Neutrophil (primary cell): ENCODE data around the gene VWF.

Experiments used
- H3K27ac ChIP-seq: fragments of 200-600 bp; sonication (generic); 2 replicates; pipeline ENCODE4 v1.5.1; 2016; ENCODE audit warnings: mild to moderate bottlenecking, moderate library complexity
- H3K27me3 ChIP-seq: fragments of 200-600 bp; sonication (generic); 2 replicates; pipeline ENCODE4 v1.6.0; 2016; ENCODE audit warnings: mild to moderate bottlenecking
- H3K36me3 ChIP-seq: fragments of 200-600 bp; sonication (generic); 2 replicates; pipeline ENCODE4 v1.5.1; 2017
- H3K4me1 ChIP-seq, 2 experiments: fragments of 200-600 bp in 1 of 2; sonication (generic) in 1 of 2; 1 replicate in 1 of 2; 2 replicates in 1 of 2; pipeline versions ENCODE4 v1.5.1 to v1.6.1; 2013 to 2016; ENCODE audit warnings: low read depth in 1 of 2, low read length in 1 of 2, mild to moderate bottlenecking in 1 of 2, moderate library complexity in 1 of 2; ENCODE audit not compliant: control insufficient read depth in 1 of 2, insufficient read depth in 1 of 2
- H3K4me3 ChIP-seq, 2 experiments: fragments of 200-600 bp in 1 of 2; sonication (generic) in 1 of 2; 1 replicate in 1 of 2; 2 replicates in 1 of 2; pipeline ENCODE4 v1.5.1; 2013 to 2016; ENCODE audit warnings: low read depth in 1 of 2, low read length in 1 of 2, mild to moderate bottlenecking in 1 of 2, moderate library complexity in 1 of 2
- H3K9me3 ChIP-seq: fragments of 200-600 bp; sonication (generic); 2 replicates; pipeline ENCODE4 v1.5.1; 2016
- TF ChIP-seq, protein P1 (sequence below): fragments of 200-600 bp; sonication (generic); IDR thresholded peaks from 2 replicates; pipeline ENCODE4 v1.5.1; 2016; ENCODE audit warnings: antibody characterized with exemption

Gene VWF

DNA sequence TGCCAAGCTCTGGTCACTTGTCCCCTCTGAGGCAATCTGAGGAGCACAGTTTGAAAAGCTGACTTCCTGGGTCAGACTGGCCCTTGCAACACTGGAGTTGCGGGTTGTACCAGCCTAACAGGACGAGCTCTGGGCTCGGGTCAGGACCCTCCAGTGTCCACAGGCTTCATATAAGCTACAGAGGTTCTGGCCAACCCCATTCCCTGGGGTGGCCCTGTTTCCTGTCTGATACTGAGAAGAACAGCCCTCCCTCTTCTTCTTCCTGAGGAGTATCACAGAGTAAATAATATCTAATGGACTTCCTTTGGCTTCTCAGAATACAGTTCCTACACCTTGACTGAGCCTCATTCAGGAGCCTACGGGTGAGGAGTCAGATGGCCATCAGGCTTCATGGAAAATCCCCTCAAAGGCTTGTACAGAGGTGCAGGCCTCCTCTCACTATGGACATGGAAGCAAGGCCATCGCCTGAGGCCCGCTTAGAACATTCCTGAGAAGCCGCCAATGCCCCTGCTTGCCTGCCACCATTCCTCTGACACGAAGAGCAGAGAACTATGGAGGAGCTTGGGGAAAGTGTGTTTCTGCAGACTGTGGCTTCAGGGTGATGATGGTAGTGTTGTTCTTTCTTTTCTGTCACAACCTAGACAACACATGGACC is 150.9 kb downstream of the VWF start:
- Histone ChIP-seq H3K9me3 (no peaks in the 10 kb centered on the region), H3K4me3 (no peak overlapping the region), H3K4me1 (no peaks in the 10 kb centered on the region), H3K27ac (no peak overlapping the region), H3K27me3 (no peaks in the 10 kb centered on the region), H3K36me3 (no peaks in the 10 kb centered on the region)
- TF ChIP-seq, protein P1, sequence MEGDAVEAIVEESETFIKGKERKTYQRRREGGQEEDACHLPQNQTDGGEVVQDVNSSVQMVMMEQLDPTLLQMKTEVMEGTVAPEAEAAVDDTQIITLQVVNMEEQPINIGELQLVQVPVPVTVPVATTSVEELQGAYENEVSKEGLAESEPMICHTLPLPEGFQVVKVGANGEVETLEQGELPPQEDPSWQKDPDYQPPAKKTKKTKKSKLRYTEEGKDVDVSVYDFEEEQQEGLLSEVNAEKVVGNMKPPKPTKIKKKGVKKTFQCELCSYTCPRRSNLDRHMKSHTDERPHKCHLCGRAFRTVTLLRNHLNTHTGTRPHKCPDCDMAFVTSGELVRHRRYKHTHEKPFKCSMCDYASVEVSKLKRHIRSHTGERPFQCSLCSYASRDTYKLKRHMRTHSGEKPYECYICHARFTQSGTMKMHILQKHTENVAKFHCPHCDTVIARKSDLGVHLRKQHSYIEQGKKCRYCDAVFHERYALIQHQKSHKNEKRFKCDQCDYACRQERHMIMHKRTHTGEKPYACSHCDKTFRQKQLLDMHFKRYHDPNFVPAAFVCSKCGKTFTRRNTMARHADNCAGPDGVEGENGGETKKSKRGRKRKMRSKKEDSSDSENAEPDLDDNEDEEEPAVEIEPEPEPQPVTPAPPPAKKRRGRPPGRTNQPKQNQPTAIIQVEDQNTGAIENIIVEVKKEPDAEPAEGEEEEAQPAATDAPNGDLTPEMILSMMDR = no peak

DNA sequence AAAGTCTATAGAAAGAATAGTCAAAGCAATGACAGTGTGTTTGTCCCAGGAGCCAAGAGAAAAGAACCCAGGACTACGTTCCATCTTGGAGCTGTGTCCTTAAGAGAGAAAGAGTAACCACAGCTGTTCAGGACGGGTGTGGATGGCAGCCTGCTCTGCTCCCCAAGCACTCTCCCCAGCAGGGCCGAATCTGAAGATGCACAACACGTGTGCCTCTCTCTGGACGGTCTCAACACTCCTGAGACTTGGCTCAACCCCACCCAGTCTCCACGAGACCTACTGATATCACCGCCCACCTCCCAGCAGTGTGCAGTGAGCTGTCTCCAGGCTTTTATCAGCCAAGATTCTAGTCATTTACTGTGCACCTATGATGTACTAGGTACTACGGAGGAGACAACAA is 152.1 kb downstream of the VWF start:
- H3K27ac ChIP-seq = no peak overlapping the region
- H3K36me3 ChIP-seq = no peaks in the 10 kb centered on the region
- H3K27me3 ChIP-seq = no peaks in the 10 kb centered on the region
- no peak overlapping the region for H3K4me3 ChIP-seq
- H3K4me1 ChIP-seq = no peaks in the 10 kb centered on the region
- H3K9me3 ChIP-seq = no peaks in the 10 kb centered on the region
- TF ChIP-seq, protein P1 = no peak

DNA sequence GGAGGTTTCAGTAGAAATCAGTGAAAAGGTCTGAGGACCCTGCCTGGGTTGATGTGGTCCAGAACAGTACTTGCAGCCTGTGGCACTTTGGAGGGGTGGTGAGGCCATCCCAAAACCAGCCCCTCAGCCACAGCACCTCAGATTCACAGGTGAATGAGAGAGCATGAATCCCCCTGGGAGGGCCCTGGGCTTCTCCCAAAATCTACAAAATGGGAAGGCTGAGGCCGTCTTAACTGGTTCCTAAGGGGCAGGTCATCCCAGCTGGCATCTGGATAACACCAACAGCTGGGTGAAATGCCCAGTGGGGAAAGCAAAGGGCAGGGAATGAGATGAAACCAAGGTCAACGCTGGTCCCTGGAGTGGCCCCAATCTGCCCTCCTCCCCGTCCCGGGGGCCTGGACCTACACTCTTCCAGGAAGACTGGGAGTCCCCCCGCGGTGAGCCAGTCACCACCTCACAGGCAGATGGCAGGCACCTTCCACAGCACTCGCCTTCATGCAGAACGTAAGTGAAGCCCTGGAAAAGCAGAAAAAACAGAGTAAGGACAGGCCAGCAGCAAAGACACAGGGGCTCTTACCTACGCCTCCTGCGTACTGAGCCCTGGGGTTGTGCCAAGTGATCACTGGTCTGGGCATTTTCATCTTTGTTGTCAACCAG is 153.1 kb downstream of the VWF start:
- TF ChIP-seq, protein P1 = no peak
- no peak overlapping the region for H3K4me3 ChIP-seq
- no peaks in the 10 kb centered on the region for H3K27me3 ChIP-seq
- H3K36me3 ChIP-seq = no peaks in the 10 kb centered on the region
- H3K4me1 ChIP-seq = no peaks in the 10 kb centered on the region
- H3K27ac ChIP-seq = no peak overlapping the region
- no peaks in the 10 kb centered on the region for H3K9me3 ChIP-seq

DNA sequence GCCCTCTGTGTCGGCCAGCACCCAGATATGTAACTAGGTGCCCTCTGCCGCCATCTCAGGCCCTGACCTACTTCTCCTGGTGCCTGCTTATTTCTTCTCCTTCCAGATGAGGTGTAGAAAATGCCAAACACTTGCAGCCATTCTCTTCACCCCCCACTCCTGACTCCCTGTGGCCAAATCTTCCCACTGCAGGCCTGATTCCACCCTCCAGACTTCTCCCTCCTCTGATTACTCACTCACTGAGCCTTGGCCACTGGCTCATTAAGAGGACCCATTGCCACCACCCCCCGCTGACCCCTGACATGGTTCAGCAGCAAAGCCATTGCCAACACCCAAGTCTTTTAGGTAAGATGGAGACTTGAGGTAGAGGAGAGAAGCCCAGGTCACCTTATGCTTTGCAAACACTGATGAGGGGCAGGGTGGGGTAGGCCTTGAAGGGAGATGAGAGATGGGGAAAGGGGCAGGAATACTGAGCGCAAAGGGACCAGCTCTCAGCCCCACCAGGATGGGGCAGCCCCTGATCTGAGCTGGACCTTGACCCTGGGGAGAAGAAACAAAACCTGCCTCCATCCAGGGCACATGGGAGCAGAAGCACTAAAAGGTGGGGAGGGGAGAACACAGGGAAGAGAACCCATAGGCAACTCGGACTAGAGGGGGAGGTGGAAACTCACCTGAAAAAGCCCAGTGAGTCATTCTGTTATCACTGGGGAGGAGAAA is 154.3 kb downstream of the VWF start:
- H3K27me3 ChIP-seq = peaks cover 2% of the 10 kb centered on the region
- H3K4me1 ChIP-seq = no peaks in the 10 kb centered on the region
- H3K36me3 ChIP-seq = no peaks in the 10 kb centered on the region
- H3K9me3 ChIP-seq = no peaks in the 10 kb centered on the region
- TF ChIP-seq, protein P1 = no peak
- H3K27ac ChIP-seq = no peak overlapping the region
- H3K4me3 ChIP-seq = no peak overlapping the region

DNA sequence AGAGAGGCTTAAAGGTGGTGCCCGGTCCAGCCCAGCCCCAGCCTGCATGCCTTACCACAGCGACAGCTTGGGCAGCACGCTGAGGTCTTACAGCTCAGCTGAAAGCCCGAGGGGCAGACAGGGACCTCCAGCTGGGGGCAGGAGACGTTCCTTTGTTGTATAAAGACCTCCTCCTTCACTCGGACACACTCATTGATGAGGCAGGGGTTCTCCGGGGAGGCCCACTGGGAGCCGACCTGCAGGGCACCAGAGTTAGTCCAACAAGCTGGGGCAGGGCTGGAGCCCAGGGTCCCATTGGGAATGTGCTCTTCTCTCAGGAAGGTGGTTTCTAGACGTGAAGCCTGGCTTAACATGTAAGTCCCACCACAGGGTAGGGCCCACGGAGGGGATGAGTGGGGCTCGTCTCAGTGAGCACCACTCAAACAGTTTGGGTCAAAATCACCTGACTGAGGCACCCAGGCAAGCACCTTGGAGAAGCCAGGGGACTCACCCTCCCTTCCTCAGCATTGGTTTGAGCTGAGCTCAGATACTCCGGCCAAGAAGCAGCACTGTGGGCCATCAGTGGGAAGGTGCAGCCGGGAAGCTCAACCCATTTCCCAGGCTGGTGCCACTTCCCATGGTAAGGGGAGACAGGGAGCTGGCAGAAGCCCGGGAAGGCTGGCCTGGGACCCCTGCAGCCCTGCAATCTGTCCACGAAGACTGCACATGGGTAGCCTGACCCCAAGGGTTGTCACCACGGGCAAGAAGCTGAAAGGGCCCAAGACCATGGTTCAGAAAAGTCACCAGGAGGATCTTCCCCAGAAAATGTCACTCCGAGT is 155.1 kb downstream of the VWF start:
- TF ChIP-seq, protein P1 = no peak
- H3K36me3 ChIP-seq = no peaks in the 10 kb centered on the region
- no peak overlapping the region for H3K27ac ChIP-seq
- no peaks in the 10 kb centered on the region for H3K9me3 ChIP-seq
- H3K4me1 ChIP-seq = no peaks in the 10 kb centered on the region
- no peak overlapping the region for H3K4me3 ChIP-seq
- H3K27me3 ChIP-seq = peaks cover 7% of the 10 kb centered on the region
